8988T (cell line): ENCODE results near the gene SLC9C2.
"Not testable (repeated sequence)": the region's sequence is repeated elsewhere in the genome, so short reads cannot be mapped to it uniquely, and the experiment has no call there.

Source experiments
- DNase-seq: peaks from one replicate; pipeline ENCODE4 v3.0.0; 2011

The SLC9C2 gene

DNA sequence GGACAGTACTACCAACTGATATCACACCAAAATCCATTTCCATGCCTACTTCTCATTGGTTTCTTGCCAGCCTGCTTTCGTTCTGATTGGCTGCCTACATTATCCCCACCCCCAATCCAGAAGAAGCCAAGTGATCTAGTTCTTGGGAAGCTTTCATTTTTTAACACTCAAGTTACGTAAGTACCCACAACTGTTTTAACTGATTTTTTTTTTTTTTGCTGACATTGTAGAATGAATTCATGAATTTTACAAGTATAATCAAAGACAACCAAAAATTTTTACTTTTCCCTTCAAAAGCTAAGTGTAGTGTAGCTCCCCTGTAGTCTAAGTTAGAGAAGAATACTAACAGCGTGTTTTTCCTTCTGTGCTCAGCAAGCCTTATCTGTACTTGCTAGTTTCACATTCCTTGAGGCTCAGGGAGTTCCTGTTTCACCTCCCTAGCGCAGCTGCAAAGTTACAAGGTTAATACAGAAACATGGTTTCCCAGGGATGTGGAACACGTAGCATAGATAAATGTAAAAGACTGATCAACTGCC is at the start of gene SLC9C2:
TSS of gene SLC9C2 (minus strand) at position 17 of the 536 bp plus-strand sequence. CDS start 1,296 bp downstream, outside the sequence.
- no peak for DNase-seq

- no peak for DNase-seq
Observed at GRCh38 chr1:173648880-173649605, 46.2 kb upstream of the SLC9C2 start.

- no peak for DNase-seq
Observed at GRCh38 chr1:173646656-173647055, 43.8 kb upstream of the SLC9C2 start.

- DNase-seq: not testable (repeated sequence)
Observed at GRCh38 chr1:173642450-173643139, 39.7 kb upstream of the SLC9C2 start.

DNA sequence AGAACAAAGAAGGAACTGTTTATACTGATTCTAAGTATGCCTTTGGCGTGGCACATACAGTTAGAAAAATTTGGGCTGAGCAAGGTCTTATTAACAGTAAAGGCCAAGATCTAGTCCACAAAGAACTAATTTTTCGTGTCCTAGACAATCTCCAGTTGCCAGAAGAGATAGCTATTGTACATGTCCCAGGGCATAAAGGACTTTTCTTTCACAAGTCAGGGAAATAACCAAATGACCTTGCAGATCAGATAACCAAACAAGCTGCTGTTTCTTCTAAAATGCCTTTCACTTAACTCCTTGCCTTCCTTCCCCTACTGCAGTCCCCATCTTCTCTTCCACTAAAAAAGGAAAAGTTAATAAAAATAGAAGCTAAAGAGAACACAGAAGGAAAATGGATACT is 36.2 kb upstream of the SLC9C2 start:
- no peak for DNase-seq

- no peak for DNase-seq
Observed at GRCh38 chr1:173638043-173639021, 35.5 kb upstream of the SLC9C2 start.

DNA sequence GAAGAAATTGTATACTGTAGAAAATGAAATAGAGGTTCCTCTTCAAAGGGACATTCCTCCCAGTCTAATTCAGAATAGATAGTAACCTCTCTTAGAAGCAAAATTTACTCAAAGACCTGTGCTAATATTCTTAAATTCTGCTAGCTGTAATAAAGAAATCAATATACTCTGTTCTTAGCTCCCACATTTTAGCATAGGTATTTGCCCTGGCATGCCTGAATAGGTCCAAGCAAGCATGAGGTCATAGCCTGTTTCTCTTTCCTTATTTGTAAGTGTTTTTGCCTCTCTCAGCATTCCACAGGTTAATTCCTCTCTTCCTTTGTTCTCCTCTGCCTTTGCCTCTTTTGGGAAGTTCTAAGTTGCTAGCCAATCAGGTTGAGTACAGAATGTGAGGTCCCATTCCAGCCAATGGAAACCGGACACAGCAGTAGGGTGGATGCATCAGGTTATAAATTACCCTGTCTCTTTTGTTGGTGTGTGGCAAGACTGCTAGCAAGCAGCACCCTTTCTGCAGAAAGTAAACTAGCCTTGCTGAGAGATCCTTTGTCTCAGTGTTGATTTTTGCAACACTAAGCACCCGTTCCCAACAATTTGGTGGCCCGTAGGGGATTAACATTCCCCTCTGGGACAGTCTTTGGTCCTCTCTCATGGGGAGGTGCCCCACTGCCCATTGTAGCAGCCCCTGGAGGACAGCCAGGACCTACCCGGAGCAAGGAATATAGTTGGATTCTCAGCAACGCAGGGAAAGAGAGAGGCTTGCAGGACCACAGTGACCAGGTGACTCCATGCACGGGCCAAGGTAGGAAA is 34.6 kb upstream of the SLC9C2 start:
- not testable (repeated sequence) for DNase-seq

GRCh38 chr1:173635116-173635515 is 32.2 kb upstream of the SLC9C2 start, which contains the start of gene TEX50:
TSS of gene TEX50 (plus strand) at chr1:173635338. CDS start at chr1:173635522, 184 bp downstream.
- DNase-seq: no peak

GRCh38 chr1:173628888-173629287 is 26.0 kb upstream of the SLC9C2 start:
- no peak for DNase-seq

DNA sequence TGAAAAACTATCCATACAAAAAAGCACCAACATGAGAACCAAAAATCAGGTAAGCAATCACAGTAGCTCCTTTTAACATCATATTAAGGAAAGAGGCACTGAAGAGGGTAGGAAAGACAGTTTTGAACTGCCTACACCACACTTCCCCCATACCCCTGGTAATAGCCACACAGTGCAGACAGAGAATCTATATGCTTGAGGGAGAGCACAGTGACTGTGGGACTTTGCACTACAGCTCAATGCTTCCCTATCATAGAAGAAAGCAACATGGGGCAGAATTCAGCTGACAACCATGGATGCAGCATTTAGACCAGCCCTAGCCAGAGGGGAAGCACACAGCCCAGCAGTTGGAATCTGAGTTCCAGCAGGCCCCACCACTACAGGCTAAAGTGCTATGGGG is 24.4 kb upstream of the SLC9C2 start:
- DNase-seq: no peak

- no peak for DNase-seq
Observed at GRCh38 chr1:173616859-173617258, 14.0 kb upstream of the SLC9C2 start.

GRCh38 chr1:173613086-173613485 is 10.2 kb upstream of the SLC9C2 start:
- DNase-seq: not testable (repeated sequence)

DNA sequence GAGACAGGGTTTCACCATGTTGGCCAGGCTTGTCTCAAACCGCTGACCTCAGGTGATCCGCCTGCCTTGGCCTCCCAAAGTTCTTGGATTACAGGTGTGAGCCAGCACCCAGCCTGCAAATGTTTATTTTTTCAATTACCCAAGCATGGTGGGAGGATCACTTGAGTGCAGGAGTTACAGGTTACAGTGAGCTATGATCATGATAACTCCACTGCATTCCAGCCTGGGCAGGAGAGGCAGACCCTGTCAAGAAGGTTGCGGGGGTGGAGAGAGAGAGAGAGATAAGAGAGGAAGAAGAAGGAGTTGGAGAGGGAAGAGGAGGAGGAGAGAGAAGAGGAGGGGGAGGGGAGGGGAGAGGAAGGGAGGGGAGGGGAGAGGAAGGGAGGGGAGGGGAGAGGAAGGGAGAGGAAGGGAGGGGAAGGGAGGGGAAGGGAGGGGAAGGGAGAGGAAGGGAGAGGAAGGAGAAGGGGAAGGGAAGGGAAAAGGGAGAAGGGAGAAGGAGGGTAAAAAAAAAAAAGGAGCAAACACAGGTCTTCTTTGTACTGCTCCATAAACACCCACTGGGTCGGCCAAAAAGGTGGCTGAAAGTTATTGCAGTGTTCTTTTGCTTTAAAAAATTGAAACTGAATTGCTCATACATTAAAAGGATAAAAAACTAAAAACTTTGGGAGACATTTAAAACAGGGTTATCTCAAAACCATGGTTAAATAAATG is 5.8 kb upstream of the SLC9C2 start:
- DNase-seq: no peak

DNA sequence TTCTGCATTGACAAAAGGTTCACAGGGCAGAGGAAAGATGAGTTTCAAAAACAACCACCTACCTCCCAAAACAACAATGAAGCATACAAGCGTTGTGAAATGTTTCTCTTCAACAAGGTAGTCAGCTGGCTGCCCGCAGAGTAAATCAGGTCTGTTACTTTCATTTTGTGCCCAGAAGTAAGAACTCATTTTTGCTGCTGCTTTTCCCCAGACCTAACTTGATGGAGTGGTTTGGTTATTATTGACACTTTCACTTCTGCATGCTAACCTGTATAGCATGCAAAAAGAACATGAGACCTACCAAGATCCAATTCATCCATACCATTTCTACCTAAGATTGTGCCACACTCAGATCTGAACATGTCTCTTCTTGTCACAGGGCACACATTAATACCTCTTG is 1.3 kb downstream of the SLC9C2 start:
- DNase-seq: no peak

DNA sequence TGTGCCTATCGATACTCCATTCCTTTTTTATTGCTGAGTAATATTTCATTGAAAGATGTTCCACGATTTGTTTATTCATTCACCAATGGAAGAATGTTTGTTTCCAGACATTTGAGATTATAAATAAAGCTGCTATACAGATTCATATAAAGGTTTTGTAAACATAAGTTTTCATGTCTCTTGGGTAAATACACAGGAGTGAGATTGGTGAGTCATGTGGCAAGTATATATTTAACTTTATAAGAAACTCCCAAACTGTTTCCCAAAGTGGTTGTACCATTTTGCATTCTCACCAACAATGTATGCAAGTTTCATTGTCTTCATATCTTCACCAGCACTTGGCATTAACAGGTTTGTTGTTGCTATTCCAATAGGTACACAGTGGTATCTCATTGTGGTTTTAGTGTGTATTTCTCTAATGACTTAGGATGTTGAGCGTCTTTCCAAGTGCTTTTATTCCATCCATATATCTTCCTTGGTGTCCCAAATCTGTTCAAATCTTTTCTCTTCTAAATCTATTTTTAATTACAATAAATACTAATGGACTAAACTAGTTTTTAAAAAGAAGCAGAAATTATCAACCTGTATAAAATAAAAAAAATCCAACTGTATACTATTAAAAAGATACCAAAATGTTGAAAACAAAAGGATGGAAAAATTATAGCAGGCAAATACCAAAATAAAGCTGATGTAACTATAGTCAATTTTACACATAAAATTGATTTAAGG is 6.6 kb downstream of the SLC9C2 start:
- DNase-seq: no peak

- DNase-seq: not testable (repeated sequence)
Observed at GRCh38 chr1:173591138-173591537, 11.7 kb downstream of the SLC9C2 start.

DNA sequence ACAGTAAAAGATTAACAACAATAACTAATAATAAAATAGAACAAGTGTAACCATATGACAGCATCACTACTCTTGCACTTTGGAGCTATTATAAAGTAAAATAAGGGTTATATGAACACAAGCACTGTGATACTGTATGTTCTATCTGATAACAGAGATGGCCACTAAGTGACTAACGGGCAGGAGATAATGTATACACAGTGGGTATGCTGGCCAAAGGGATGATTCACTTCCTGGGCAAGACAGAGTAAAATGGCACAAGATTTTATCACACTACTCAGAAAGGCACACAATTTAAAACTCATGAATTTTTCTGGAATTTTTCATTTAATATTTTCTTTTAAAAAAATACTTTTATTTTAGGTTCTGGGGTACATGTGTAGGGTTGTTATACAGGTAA is 12.3 kb downstream of the SLC9C2 start:
- no peak for DNase-seq

GRCh38 chr1:173581383-173582079 is 21.3 kb downstream of the SLC9C2 start:
- no peak for DNase-seq

DNA sequence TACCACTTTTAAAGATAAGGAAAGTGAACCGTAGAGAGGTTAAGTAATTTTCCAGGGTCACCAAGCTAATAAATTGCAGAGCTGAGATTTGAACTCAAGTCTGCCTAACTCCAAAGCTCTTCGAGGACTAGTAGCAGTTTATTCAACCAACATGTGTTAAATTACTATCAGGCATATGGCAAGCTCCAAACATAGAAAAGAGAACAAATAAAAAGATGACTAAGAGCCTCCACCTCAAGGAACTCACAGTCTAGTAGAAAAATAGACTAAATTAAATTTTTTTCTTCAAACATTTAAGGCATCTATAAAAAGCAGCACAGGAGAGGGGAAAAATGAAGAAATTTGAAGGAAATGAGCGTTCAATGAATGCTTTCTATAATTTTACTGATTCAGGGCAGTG is 22.2 kb downstream of the SLC9C2 start:
- DNase-seq: no peak

- no peak for DNase-seq
Observed at GRCh38 chr1:173580071-173580470, 22.8 kb downstream of the SLC9C2 start.
